H1 (cell line): ENCODE results near the gene S1PR3. TPM values are rescaled to one million over a fixed set of nuclear protein-coding genes. Genes with fewer than 3 reads are reported as not detected.

Experiments
- CTCF ChIA-PET: fragments of 300-600 bp; sonication (Branson Sonifier 250); formaldehyde crosslinking; loops from one replicate; lab custom pipeline; 2021; ENCODE audit not compliant: partially characterized antibody; lab: Charles Lee
- POLR2A ChIA-PET: fragments of 300-600 bp; sonication (Branson Sonifier 250); formaldehyde crosslinking; loops from one replicate; lab custom pipeline; 2021; ENCODE audit warnings: inconsistent platforms; ENCODE audit not compliant: partially characterized antibody; lab: Charles Lee
- DNase-seq, 2 experiments: peaks; one replicate each; pipeline versions ENCODE4 v3.0.0 to v3.0.0-alpha.2; 2010 to 2022; ENCODE audit warnings: low spot score in 2 of 2, low read depth in 1 of 2, mixed read lengths in 1 of 2
- FAIRE-seq: peaks from 2 replicates; lab custom pipeline; 2011; peaks lifted over from hg19 to GRCh38; lab: Jason Lieb, UNC
- H2AFZ ChIP-seq: 2 replicates; pipeline ENCODE4 v1.8.1; 2012; ENCODE audit warnings: low read length, inconsistent platforms
- H2AK5ac ChIP-seq: 2 replicates; pipeline ENCODE4 v1.6.1; 2013; ENCODE audit warnings: low read depth, low read length
- H2BK120ac ChIP-seq: replicated peaks from 2 replicates; pipeline ENCODE3; 2013; ENCODE audit warnings: low read depth, low read length, inconsistent platforms
- H2BK12ac ChIP-seq: 2 replicates; pipeline ENCODE4 v1.6.1; 2013; ENCODE audit warnings: low read depth, low read length
- H2BK15ac ChIP-seq: 2 replicates; pipeline ENCODE4 v1.6.1; 2013; ENCODE audit warnings: low read length
- H2BK20ac ChIP-seq: 2 replicates; pipeline ENCODE4 v1.6.1; 2013; ENCODE audit warnings: low read length
- H2BK5ac ChIP-seq: 2 replicates; pipeline ENCODE4 v1.6.1; 2013; ENCODE audit warnings: low read depth, low read length
- H3K14ac ChIP-seq: 2 replicates; pipeline ENCODE4 v1.6.1; 2013; ENCODE audit warnings: inconsistent platforms; ENCODE audit not compliant: insufficient read length
- H3K18ac ChIP-seq: 2 replicates; pipeline ENCODE4 v1.6.1; 2013; ENCODE audit warnings: low read length; ENCODE audit errors: extremely low read depth
- H3K23ac ChIP-seq: 2 replicates; pipeline ENCODE4 v1.6.1; 2013; ENCODE audit warnings: inconsistent platforms; ENCODE audit not compliant: insufficient read length
- H3K23me2 ChIP-seq: 2 replicates; pipeline ENCODE4 v1.6.1; 2013; ENCODE audit warnings: low read depth, low read length
- H3K27ac ChIP-seq: 2 replicates; pipeline ENCODE4 v1.6.1; 2011; ENCODE audit warnings: low read depth, low read length, inconsistent platforms
- H3K27me3 ChIP-seq, 4 experiments: replicated peaks in 1 of 4; 1 replicate in 1 of 4; 2 replicates in 3 of 4; pipeline versions ENCODE4 v1.6.1 to v1.8.1; 2011 to 2013; ENCODE audit warnings: low read length in 3 of 4, mild to moderate bottlenecking in 3 of 4, inconsistent platforms in 2 of 4, mixed read lengths in 2 of 4, moderate library complexity in 1 of 4; ENCODE audit not compliant: control insufficient read depth in 3 of 4, insufficient read depth in 3 of 4; ENCODE audit errors: extremely low read depth in 1 of 4
- H3K36me3 ChIP-seq, 4 experiments: 2 replicates each; pipeline versions ENCODE4 v1.6.1 to v1.8.1; 2011 to 2013; ENCODE audit warnings: mild to moderate bottlenecking in 4 of 4, low read length in 3 of 4, moderate library complexity in 2 of 4, control low read depth in 1 of 4, inconsistent platforms in 1 of 4; ENCODE audit not compliant: insufficient read depth in 4 of 4, control insufficient read depth in 2 of 4
- H3K4ac ChIP-seq: replicated peaks from 2 replicates; pipeline ENCODE3; 2013; ENCODE audit warnings: low read length, low read depth, mixed read lengths, inconsistent platforms; ENCODE audit not compliant: insufficient read length
- H3K4me1 ChIP-seq, 4 experiments: replicated peaks in 1 of 4; 1 replicate in 1 of 4; 2 replicates in 3 of 4; pipeline versions ENCODE4 v1.6.1 to v1.8.1; 2011 to 2013; ENCODE audit warnings: low read length in 3 of 4, inconsistent platforms in 2 of 4, mixed read lengths in 1 of 4; ENCODE audit not compliant: insufficient read depth in 4 of 4, control insufficient read depth in 3 of 4
- H3K4me2 ChIP-seq, 2 experiments: 2 replicates each; pipeline versions ENCODE4 v1.6.1 to v1.8.1; 2011 to 2013; ENCODE audit warnings: low read depth in 2 of 2, low read length in 2 of 2, control low read depth in 1 of 2, inconsistent platforms in 1 of 2, mild to moderate bottlenecking in 1 of 2; ENCODE audit not compliant: insufficient read depth in 1 of 2
- H3K4me3 ChIP-seq, 4 experiments: fragments of 200-600, 300-600 bp in 1 of 4; sonication (generic), shearing (Covaris generic), sonication (Bioruptor Twin) in 1 of 4; 2 replicates each; pipeline versions ENCODE4 v1.5.1 to v1.8.1; 2011 to 2016; ENCODE audit warnings: low read length in 4 of 4, low read depth in 3 of 4, control low read depth in 2 of 4, inconsistent platforms in 2 of 4, mild to moderate bottlenecking in 2 of 4, mixed read lengths in 1 of 4, moderate library complexity in 1 of 4; ENCODE audit not compliant: insufficient read depth in 2 of 4; ENCODE audit errors: extremely low read depth in 1 of 4
- H3K56ac ChIP-seq: replicated peaks from 2 replicates; pipeline ENCODE3; 2013; ENCODE audit warnings: low read depth, mild to moderate bottlenecking, mixed read lengths, low read length, inconsistent platforms; ENCODE audit not compliant: insufficient read length
- H3K79me1 ChIP-seq: 2 replicates; pipeline ENCODE4 v1.6.1; 2013; ENCODE audit warnings: low read depth, low read length, control low read depth
- H3K79me2 ChIP-seq, 2 experiments: 2 replicates each; pipeline versions ENCODE4 v1.6.1 to v1.8.1; 2012 to 2013; ENCODE audit warnings: low read length in 2 of 2, mild to moderate bottlenecking in 2 of 2, inconsistent platforms in 1 of 2; ENCODE audit not compliant: insufficient read depth in 2 of 2, control insufficient read depth in 1 of 2
- H3K9ac ChIP-seq, 4 experiments: replicated peaks in 1 of 4; 1 replicate in 1 of 4; 2 replicates in 3 of 4; pipeline versions ENCODE4 v1.6.1 to v1.8.1; 2011 to 2013; ENCODE audit warnings: low read depth in 3 of 4, low read length in 3 of 4, control low read depth in 2 of 4, mild to moderate bottlenecking in 2 of 4, moderate library complexity in 2 of 4, inconsistent platforms in 1 of 4; ENCODE audit errors: extremely low read depth in 1 of 4
- H3K9me3 ChIP-seq, 2 experiments: 2 replicates each; pipeline versions ENCODE4 v1.6.1 to v1.8.1; 2012 to 2013; ENCODE audit warnings: mild to moderate bottlenecking in 2 of 2, moderate library complexity in 2 of 2, control low read depth in 1 of 2, inconsistent platforms in 1 of 2, low read depth in 1 of 2, low read length in 1 of 2, mixed read lengths in 1 of 2; ENCODE audit not compliant: insufficient read depth in 2 of 2
- H4K20me1 ChIP-seq, 2 experiments: replicated peaks in 1 of 2; 2 replicates each; pipeline versions ENCODE3 to v1.8.1; 2011 to 2013; ENCODE audit warnings: inconsistent platforms in 2 of 2, low read length in 2 of 2, mild to moderate bottlenecking in 1 of 2; ENCODE audit not compliant: insufficient read depth in 2 of 2, control insufficient read depth in 1 of 2
- H4K5ac ChIP-seq: 2 replicates; pipeline ENCODE4 v1.6.1; 2013; ENCODE audit warnings: low read length, low read depth, mixed read lengths, inconsistent platforms; ENCODE audit not compliant: insufficient read length
- H4K8ac ChIP-seq: 2 replicates; pipeline ENCODE4 v1.8.0; 2013; ENCODE audit warnings: mild to moderate bottlenecking, moderate library complexity, low read length, inconsistent platforms; ENCODE audit not compliant: insufficient read depth; ENCODE audit errors: extremely low read depth
- H4K91ac ChIP-seq: replicated peaks from 2 replicates; pipeline ENCODE3; 2013; ENCODE audit warnings: low read length, mixed read lengths, inconsistent platforms; ENCODE audit not compliant: insufficient read length
- HDAC2 ChIP-seq, 2 experiments: fragments of 300-600 bp in 1 of 2; sonication (generic) in 1 of 2; IDR thresholded peaks; 2 replicates each; pipeline ENCODE4 v1.6.1; 2011 to 2012; ENCODE audit warnings: low read depth in 2 of 2, low read length in 2 of 2, mild to moderate bottlenecking in 2 of 2, moderate library complexity in 2 of 2, borderline replicate concordance in 1 of 2, inconsistent platforms in 1 of 2
- HDAC6 ChIP-seq: IDR thresholded peaks from one replicate; pipeline ENCODE4 v1.7.1; 2012; ENCODE audit warnings: low read depth, mild to moderate bottlenecking, inconsistent platforms, low read length, moderate library complexity
- YY1 ChIP-seq: IDR thresholded peaks from 2 replicates; pipeline ENCODE4 v1.6.1; 2011; ENCODE audit warnings: low read depth, mild to moderate bottlenecking, low read length
- WGBS, 2 experiments: shearing (Covaris generic) in 1 of 2; methylation state at CpG; one replicate each; pipeline versions ENCODE4 v1.1.6 to v1.1.7; 2013 to 2015; ENCODE audit warnings: low lambda C conversion rate in 2 of 2, mixed read lengths in 2 of 2, inconsistent platforms in 1 of 2, low coverage in 1 of 2, missing lambda C conversion rate in 1 of 2; ENCODE audit not compliant: insufficient replicate concordance in 2 of 2, insufficient coverage in 1 of 2, insufficient read length in 1 of 2; ENCODE audit errors: extremely low coverage in 1 of 2, missing lambda C conversion rate in 1 of 2; 5-methylcytosine and 5-hydroxymethylcytosine counted together
- polyA plus RNA-seq, 7 experiments: library from polyadenylated mRNA; depleted of rRNA in 3 of 7; stranded (reverse) in 5 of 7; unstranded in 2 of 7; fragments of >200 nt in 5 of 7; fragments of 200-250 nt in 2 of 7; gene quantifications; 1 replicate in 5 of 7; 2 replicates in 1 of 7; 4 replicates in 1 of 7; pipeline versions ENCODE4 v1.2.1 to v1.2.3, GENCODE V29; 2011 to 2013; ENCODE audit warnings: missing spikeins in 2 of 7, mixed read lengths in 2 of 7
- total RNA-seq: library from RNA; stranded (reverse); fragmentation: NEBNext Ultra II Directional; extraction: Animal tissue kit (Norgen Biotek cat#: 25700); gene quantifications from 2 replicates; pipeline ENCODE4 v1.2.1, GENCODE V29; 2021

Gene S1PR3
- total and polyA plus RNA-seq, 2 of the 8 experiments (the other 6 are each of a cell fraction or from before 2014, with no cell fraction given), result 3.7 to 6.4 TPM

GRCh38 chr9:89020754-89021153 lies 29.5 kb downstream of the S1PR3 start:
- Histone ChIP-seq H3K18ac (no peak overlapping the region), H3K4me3 (no peak overlapping the region), H3K4me1 (peaks cover 0 to 7% (median 1%) of the 10 kb centered on the region in 4 experiments; a peak in 3 of 7 replicates), H3K9ac (no peak overlapping the region), H3K23me2 (no peaks in the 10 kb centered on the region), H3K9me3 (no peaks in the 10 kb centered on the region), H2BK15ac (no peak overlapping the region), H2BK120ac (no peak overlapping the region), H3K23ac (no peak overlapping the region), H4K8ac (no peak overlapping the region), H3K56ac (no peak overlapping the region), H3K36me3 (no peaks in the 10 kb centered on the region), H3K14ac (no peak overlapping the region), H3K27ac (no peak overlapping the region), H4K91ac (no peak overlapping the region), H3K4ac (no peak overlapping the region), H3K27me3 (no peaks in the 10 kb centered on the region), H3K4me2 (no peak overlapping the region), H3K79me2 (no peaks in the 10 kb centered on the region), H4K20me1 (no peaks in the 10 kb centered on the region), H2BK12ac (no peak overlapping the region), H2BK5ac (no peak overlapping the region), H4K5ac (no peak overlapping the region), H3K79me1 (no peaks in the 10 kb centered on the region), H2BK20ac (no peak overlapping the region), H2AFZ (no peak overlapping the region), H2AK5ac (no peak overlapping the region)
- TF ChIP-seq HDAC2 (IDR thresholded peaks at IDR 0.05; ENCODE audit: borderline replicate concordance in 1 of 2, low read depth in 2 of 2, low read length in 2 of 2) (no peak), YY1 (no peak), HDAC6 (no peak)
- ChIA-PET CTCF (interaction anchor here (0.9 kb wide), 1 partner anchor 258 kb away, joined by 3 read pairs; no protein-coding TSS in a partner anchor), POLR2A (no interaction called here)
- DNase-seq, result no peak
- no peak for FAIRE-seq
- 95% methylated on average over 4 of the region's 4 CpGs; no CpG with 5 or more reads in 1 of the 2 experiments for WGBS, 2 experiments
